GM12872 (cell line): Measurements from ENCODE around the gene ASAP3.

Experiments used
- CTCF ChIP-seq: IDR thresholded peaks from 3 replicates; pipeline ENCODE4 v1.5.1; 2011; ENCODE audit warnings: low read depth, mild to moderate bottlenecking, low read length, moderate library complexity; ENCODE audit not compliant: insufficient read depth

The ASAP3 gene

GRCh38 chr1:23394181-23394580 is 89.8 kb downstream of the ASAP3 start:
- no peak for TF ChIP-seq CTCF

GRCh38 chr1:23393706-23394105 is 90.3 kb downstream of the ASAP3 start:
- TF ChIP-seq CTCF = no peak

- TF ChIP-seq CTCF = no peak
Observed at GRCh38 chr1:23392125-23392855, 91.7 kb downstream of the ASAP3 start.

GRCh38 chr1:23389837-23390321 is 94.1 kb downstream of the ASAP3 start:
- no peak for TF ChIP-seq CTCF

GRCh38 chr1:23387494-23387893 is 96.5 kb downstream of the ASAP3 start:
- TF ChIP-seq CTCF = no peak

GRCh38 chr1:23385119-23385621 is 98.8 kb downstream of the ASAP3 start:
- TF ChIP-seq CTCF = no peak

GRCh38 chr1:23384312-23385058 is 99.5 kb downstream of the ASAP3 start:
- no peak for TF ChIP-seq CTCF
